Left renal cortex interstitium (tissue), 4 donors: Measurements from ENCODE around the gene TFAP2A. TPM values are rescaled to one million over a fixed set of nuclear protein-coding genes. Genes with fewer than 3 reads are reported as not detected.

ENCODE experiments used
- DNase-seq, 4 donors: peaks; one replicate each; pipeline ENCODE4 v3.0.0-alpha.2; 2013; ENCODE audit warnings: low read depth in 4 of 4, low spot score in 2 of 4, missing footprints in 1 of 4
- polyA plus RNA-seq, 4 donors: library from polyadenylated mRNA; unstranded; fragments of 120-200 nt; gene quantifications; one replicate each; pipeline ENCODE4 v1.2.1, GENCODE V29; 2013; ENCODE audit not compliant: insufficient read length in 4 of 4

TFAP2A gene
- polyA plus RNA-seq, 4 donors = 24.1 to 44.9 (median 32.8) TPM

DNA sequence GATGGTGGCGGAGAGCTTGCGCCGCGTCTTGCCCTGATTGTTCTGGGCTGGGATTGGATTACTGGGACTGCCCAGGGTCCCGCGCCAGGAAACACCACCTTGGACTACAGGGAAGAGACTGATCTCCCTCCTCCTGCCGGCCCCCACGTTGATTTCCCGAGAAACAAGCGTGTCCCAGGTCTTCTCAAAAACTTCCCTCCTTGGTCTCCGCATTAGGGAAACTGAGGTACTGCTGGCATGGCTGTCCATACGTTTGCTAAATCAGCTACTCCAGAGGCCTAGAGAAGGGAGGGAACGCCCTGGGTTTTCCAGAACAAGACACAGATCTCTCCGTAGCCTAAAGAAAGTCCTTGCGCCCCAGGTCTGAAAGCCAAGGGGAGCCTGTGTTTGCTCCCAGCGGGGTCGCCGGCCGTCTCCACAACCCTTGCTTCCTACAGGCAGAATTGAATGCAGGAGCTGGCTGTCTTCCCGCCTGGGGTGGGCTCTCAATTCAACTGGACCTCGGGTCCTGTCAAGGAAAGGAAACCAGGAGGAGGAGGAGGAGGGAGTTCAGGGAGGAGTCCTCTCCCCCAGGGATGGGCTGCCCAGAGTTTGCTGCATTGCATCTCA lies 29.2 kb downstream of the TFAP2A start:
- no peak for DNase-seq

DNA sequence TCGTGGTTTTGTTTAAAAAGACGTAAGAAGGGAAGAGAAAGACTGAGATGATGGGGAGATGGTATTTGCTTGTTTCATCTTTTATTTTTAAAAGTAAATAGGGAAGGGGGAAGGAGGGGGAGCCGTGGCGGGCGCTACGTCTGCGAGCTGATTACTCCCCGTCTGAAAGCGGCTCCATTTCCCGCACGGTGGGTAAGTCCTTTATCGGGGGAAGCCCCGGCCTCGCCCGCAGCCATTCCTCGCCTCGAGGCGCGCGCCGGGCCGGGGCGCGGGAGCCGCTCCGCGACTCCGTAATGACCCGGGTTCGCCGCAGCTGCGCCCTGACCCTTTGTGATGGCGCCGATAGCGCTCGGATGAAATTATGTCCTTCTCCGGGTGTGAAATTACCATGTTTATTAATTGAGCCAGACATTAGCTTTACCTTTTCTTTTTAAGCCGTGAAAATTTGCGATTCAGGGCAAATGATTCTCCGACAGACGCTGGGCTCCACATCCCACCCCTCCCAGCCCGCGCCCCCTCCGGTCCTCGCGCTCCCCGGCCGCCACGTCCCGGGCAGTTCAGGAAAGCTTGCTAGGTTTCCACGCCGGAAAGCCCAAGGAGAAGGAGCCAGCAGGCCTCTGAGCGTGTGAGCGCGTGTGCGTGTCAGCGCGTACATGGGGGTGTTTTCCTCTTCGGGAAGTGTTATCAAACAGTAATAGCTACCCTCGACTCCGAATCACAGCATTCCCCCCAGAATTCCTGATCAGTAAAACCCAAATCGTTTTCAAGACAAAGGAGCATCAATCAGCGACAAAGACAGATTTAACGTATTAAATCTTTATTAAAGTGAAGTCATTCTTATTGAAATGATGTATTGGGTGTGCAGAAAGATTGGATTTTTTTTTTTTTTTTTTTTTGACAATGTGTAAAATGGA lies 30.0 kb downstream of the TFAP2A start:
- no peak for DNase-seq

DNA sequence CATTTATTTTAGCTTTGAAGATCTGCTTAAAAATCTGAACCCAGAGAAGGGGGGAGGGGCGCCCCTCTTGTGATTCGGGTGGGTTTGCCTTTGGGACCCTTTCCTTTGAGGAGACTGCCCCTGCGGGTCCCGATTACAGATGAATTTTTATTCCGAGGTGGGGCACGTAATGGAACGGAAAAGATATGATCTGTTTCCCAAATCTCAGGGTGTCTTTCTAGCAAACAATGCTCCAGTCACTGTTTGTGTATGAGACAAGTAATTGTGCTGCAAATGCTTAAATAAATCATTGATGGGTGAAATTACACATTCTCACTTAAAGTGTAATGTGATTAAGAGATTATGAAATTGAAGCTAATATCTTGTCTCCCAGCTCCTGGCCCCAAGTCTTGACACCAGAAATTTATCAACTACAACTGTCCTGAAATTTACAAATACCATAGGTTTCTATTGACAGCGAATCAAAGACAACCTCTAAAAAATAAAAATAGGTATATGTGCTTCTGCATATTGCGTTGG lies 30.7 kb downstream of the TFAP2A start:
- no peak for DNase-seq

DNA sequence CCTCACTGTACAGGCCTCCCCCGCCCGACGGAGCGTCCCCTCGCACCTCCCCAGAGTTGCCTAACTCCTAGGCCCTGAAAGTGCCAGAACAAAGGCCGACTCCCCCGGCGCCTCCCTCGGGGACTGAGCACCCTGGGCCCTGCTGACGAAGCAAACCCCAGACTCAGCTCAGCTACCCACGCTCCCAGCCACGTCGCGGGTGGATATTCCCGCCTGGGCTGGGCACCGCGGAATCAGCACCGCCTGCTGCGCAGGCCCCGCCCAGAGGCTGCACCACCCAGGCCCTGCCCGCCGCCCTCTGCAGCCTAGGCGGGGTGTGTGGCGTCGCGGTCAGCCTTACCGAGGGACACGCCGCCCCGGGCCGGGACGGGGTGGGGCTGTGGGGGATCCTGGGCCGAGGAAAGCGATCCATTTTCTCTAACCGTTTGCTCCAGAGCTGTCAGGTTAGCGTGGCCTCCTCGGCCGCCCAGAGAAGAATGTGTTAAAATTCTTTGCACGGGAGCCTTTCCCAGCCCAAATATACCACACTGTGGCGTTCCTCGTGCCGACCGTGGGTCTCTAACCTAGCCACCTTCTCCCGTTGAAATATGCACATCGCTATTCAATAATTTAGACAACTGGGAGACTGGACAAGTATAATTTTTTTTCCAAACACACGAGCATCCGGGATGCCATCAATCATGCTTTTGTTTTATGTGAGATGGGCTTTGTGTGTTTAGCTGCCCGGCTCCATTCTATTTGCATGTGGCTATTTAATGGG lies 31.4 kb downstream of the TFAP2A start:
- no peak for DNase-seq

DNA sequence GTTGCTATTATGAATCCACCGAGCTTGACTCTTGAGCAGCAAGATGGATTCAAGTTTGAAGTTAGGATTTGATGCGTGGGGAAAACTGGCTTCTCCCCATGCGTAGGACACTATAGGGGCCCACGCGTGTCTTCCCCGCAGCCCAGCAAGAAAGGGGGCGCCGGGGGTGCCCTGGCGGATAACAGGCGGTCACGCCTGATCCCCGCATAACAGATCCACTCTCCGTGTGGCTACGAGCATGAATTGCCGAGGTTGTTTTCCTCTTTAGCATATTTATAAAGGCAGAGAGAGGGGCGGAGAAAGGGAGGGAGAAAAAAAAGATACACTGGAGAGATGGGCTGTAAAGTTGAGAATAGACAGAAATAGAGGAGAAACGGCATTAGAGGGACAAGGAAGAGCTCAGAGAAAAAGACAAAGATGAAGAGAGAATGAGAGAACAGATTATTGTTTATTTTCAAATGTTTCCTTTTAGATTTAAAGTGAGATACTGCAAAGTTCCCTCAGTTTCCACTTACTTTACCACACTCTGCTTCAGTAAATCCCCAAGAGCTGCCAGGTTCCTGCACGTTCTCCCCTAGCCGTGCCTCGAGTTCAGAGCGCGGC lies 32.0 kb downstream of the TFAP2A start:
- DNase-seq = no peak

DNA sequence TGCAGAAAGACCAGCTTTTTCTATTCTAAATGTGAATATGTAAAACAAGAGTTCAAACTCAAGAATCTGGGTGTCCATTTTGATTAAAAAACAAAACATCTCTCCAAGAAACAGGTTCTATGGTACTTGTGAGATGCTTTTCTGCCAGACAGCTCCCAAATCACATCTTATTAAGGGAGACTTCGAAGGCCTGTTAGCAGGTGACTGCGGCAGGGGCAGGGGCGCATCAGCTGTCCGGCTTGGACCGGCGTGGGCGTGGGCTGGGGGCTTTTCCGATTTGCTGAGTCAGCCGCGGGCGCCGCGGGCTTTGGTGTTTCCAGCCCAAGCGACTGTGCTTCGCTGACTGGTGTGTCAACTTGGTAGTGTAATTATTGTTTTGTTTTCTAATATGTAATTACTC lies 32.6 kb downstream of the TFAP2A start:
- no peak for DNase-seq

DNA sequence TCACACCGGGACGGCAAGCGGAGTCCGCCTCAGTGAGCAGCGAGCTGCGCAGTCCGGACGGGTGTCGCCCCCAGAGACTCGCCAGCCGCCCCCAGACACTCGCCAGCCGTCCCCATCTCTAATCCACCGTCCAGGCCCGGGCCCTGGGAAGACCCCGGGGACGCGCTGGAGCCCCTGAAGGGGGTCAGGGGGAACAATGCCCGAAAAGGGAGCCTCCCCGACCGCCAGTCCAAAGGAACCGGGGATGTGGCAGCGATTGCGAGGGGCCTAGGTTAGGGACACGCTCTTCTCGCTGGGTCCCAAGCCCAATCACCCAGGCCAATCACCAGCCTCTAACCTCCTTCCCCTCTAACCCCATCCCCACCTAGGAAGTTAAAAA lies 33.1 kb downstream of the TFAP2A start:
- DNase-seq = no peak

DNA sequence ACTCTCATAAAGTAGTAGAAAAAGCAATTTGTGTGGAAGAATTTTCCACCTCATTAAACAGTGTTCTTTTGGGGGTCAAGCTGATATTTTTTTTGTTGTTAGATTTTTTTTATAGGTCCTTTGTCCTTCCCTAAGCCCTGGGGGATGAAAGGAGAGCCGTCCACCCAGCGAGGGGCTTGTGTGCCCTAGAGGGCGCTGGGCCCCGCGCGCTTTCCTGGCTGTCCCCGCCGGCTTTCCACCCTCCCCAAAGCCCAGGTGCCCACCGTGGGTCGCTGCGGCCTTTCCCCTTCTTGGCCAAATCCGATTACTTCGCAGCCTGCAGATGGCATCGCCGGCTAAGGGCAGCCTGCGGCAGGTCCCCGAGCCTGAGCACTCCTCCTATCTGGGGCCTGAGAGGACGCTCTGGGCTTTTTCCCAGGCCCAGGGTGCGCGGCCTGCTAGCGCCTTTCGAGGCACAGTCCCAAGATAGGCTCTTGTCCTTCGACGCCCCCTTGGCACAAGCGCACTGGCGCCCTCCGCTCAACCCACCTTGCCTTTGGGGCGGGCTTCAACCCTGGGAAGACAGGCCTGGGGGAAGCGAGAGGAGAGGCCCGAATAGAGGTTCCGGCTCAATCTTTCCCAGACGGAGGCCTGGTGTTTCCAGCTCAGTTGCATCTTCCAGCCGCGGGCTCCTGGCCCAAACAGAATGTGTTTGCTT lies 33.6 kb downstream of the TFAP2A start:
- DNase-seq = no peak

DNA sequence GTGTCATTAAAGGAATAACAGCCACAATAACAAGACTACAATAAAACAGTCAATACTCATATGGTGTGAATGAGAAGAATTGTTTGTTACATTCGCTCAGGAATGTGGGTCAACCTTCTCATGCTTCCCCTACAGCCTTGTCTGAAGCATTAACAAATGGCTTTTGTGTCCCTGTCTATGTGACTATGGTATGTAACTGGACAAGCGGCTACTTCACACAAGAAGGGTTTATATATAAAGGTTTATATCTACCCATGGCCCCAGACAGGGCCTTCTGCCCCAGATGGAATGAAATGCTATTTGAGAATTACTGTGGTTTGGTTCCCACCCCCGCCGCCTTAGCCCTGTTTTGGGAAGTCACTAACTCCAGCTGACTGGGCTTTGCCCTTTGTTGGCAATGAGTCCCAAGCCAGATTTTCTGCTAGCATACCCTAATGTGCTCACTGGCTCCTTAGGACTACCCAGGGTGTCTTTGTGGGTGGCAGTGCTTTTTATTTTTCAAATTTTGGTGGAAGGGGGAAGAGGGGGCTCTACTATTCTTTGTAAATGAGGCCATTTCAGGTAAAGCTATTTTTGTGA lies 39.4 kb downstream of the TFAP2A start:
- DNase-seq = no peak

DNA sequence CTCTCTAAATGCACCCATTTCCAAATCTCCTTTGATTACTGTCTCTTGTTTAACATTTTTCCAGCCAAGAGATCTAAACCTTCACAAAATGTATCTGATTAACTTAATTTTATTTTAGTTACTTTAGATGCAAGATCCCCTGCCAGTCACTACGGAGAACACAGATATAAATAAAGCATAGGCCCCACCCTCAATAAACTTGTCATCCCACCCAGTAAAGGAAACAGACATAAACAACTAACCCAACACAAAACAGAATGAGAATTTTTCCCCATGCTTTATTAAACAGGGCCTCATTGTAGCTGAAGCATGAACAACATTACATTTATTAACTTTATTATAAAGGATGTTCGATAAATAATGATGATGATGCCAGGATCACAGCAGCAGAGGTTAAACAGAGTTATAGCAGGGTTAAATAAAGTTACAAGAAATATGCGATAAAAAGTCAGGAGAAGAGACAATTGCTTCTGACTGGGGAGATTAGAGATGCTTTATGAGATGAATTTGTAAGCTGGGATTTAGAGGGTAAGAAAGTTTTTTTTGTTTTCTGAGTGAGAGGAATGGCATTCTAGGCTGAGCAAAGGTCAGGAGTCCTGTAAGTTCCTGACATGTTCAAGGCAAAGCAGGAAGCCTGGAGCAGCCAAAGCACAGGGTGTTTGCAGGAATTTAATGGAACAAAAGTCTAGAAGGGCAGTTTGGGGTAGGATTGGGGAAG lies 41.1 kb downstream of the TFAP2A start:
- DNase-seq = no peak

DNA sequence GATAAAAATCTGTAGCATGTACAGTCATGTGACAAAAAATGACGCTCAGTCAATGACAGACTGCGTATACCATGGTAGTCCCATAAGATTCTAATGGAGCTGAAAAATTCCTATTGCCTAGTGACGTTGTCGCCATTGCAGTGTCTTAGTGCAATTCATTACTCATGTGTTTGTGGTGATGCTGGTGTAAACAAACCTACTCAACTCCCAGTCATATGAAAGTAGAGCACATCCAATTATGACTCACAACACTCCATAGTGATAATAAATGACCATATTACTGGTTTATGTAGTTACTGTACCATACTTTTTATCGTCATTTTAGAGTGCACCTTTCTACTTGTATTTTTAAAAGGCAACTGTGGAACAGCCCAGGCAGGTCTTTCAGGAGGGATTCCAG lies 45.0 kb downstream of the TFAP2A start:
- DNase-seq = no peak

DNA sequence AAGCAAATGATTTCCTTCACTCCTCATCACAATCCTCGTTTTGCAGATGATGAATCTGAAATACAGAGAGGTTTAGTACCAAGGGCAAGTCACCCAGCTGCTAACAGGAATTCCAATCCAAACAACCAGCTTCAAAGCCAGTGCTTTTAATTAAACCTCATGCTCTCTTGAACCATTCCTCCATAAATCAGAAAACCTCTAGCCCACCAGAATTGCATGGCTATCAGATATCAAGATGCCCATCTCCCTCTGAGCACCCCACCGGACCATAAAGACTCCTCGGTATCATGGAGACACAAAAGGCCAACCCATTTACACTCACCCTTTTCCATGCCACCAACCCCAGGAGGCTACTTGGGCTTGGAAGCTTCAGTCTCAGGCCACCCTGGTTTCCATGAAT lies 46.0 kb downstream of the TFAP2A start:
- DNase-seq = no peak

DNA sequence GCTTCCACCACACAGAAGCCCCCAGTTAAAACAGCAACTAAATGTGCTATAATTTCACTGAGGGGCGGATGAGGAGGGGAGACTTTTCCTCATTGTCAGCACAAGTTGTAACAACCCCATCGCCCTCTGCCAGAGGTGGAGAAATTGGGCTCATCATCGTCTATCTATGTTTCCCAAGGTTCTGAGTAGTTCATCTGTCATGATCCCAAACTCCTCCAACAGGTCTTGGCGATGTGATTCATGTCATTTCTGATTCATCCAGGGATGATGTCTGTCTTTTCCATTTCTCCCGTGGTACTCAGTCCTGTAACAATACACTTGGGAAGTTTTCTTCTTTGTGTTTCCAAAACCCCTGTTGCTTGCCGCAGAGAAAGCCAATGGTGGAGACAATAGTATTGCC lies 51.0 kb downstream of the TFAP2A start:
- no peak for DNase-seq

DNA sequence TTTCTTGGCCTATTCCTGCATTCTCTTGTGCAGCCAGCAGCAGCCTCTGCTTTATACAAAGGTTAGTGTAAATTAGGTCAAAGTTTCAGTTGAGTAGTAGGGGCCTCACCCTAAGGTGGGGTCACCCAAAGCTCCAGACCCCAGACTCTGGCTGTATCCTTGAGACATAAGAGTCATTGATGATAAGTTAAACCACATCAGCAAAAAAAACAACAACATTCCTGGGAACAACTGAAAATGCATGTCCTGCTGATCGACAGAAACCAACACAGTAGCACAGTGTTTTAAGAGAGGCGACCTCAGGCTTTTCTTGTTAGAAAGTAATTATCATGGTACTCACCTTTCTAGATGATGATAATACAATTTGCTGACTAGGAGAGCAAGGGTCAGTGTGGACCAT lies 52.6 kb downstream of the TFAP2A start:
- no peak for DNase-seq

DNA sequence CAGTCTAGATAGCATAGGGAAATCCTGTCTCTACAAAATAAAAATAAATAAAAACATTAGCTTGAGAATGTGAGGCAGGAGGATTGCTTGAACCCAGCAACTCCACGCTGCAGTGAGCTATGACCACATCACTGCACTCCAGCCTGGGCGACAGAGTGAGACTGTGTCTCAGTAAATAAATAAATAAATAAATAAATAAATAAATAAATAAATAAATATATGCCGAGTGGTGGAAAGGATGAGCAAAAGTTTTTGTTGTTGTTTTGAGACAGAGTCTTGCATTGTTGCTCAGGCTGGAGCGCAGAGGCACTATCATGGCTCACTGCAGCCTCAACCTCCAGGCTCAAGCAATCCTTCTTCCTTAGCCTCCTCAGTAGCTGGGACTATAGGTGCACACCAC lies 53.4 kb downstream of the TFAP2A start:
- DNase-seq = no peak

DNA sequence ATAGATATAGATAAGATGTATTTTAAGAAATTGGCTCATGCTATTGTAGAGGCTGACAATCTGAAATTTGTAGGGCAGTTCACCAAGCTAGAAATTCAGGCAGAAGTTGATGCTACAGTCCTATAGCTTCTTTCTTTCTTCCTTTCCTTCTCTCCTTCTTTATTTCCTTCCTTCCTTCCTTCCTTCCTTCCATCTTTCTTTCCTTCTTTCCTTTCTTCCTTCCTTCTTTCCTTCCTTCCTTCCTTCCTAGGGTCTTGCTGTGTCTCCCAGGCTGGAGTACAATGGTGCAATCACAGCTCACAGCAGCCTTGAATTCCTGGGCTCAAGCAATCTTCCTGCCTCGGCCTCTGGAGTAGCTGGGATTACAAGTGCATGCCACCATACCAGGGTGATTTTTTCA lies 55.3 kb downstream of the TFAP2A start:
- no peak for DNase-seq

DNA sequence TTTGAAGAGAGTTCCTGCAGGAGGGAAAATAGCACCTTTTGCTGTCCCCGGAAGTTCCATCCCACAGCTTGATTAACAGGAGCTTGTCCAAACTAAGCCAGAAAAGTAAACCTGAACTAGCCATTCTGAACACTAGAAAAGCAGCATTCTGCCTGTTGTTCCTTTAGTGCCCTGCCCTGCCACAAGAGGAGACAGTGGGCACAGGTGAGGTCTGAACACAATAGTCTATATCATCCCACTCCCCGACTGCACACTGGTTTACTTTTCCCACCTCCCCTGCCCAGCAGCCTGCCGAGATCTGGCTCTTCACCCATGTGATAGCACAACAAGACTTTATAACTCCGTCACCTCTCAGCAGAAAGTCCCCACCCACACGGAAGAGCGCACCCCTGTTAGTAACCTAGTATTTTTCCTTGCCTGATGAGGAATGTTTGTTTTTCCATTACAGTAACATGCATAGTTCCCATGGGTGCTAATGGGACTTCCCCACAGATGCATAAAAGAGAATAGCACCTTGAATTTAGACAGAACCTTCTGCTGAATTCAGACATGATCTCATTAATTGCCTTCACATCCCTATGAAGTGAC lies 59.7 kb downstream of the TFAP2A start:
- no peak for DNase-seq

DNA sequence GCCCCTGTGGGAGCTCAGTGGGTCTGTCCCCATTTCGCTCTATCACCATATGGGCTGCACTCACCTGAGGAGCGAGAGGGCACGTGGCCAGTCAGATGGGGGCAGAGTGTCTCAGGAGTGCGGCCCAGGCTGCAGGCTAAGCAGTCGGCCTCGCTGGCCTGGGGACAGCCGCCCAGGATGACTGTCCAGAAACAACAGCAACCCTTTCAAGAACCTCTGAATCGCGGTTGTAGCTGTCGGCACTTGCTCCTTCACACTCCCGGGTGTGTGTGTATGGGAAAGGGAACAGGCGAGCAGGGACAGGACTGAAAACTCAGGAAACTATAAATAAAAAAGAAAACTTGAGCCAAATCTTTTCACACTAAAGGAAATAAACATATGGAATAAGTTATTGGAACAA lies 63.1 kb downstream of the TFAP2A start:
- DNase-seq = no peak

DNA sequence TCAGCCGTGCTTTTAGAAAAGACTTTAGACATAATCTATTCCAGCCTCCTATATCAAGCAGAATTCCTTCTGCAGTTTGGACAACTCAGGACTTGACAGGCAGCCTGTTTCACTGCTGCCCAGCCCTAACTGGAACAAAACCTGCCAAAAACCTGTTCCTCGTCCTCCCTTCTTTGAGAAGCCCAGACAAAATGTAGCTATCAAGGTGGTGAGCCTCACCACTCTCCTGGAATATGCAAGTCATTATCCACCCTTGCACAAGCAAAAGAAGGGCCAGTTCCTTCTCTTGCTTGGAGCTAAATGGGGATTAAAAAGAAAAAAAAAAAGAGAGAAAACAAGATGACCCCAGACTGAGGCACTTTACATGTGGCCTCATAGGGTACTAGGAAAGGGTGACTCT lies 64.2 kb downstream of the TFAP2A start:
- DNase-seq = no peak
